BJ (cell line): Measurements from ENCODE around the gene ALG2. TPM values are rescaled to one million over a fixed set of nuclear protein-coding genes. Genes with fewer than 3 reads are reported as not detected.

ENCODE experiments used
- CTCF ChIA-PET: fragments of 350-600 bp; formaldehyde crosslinking; extraction: SDS; loops from one replicate; lab custom pipeline; 2021; ENCODE audit warnings: antibody characterized with exemption, inconsistent platforms; lab: Yijun Ruan, JAX
- POLR2A ChIA-PET: fragments of 300-600 bp; sonication (Branson Sonifier 250); formaldehyde crosslinking; extraction: SDS; loops from one replicate; lab custom pipeline; 2021; ENCODE audit warnings: antibody characterized with exemption; lab: Charles Lee
- DNase-seq: peaks from one replicate; pipeline ENCODE4 v3.0.0-alpha.2; 2011; ENCODE audit warnings: low read depth
- H3K27me3 ChIP-seq: 2 replicates; pipeline ENCODE4 v1.6.0; 2011; ENCODE audit warnings: low read length; ENCODE audit not compliant: control insufficient read depth, insufficient read depth
- H3K36me3 ChIP-seq: 2 replicates; pipeline ENCODE4 v1.5.1; 2011; ENCODE audit warnings: low read length; ENCODE audit not compliant: control insufficient read depth, insufficient read depth
- H3K4me3 ChIP-seq: 2 replicates; pipeline ENCODE4 v1.5.1; 2011; ENCODE audit warnings: low read depth, mild to moderate bottlenecking, control low read depth, low read length
- polyA minus RNA-seq: library from RNA; depleted of rRNA, polyadenylated mRNA; stranded (reverse); fragments of >200 nt; gene quantifications from 2 replicates; pipeline ENCODE4 v1.2.3, GENCODE V29; 2011; rRNA and poly(A)+ RNA removed
- polyA plus RNA-seq: library from polyadenylated mRNA; depleted of rRNA; stranded (reverse); fragments of >200 nt; gene quantifications from 2 replicates; pipeline ENCODE4 v1.2.3, GENCODE V29; 2011; rRNA removed
- TF ChIP-seq, protein P1 (sequence below): IDR thresholded peaks from 2 replicates; pipeline ENCODE4 v1.5.1; 2011; ENCODE audit warnings: low read depth, mild to moderate bottlenecking, control low read depth, inconsistent platforms, low read length, moderate library complexity; ENCODE audit not compliant: insufficient read depth

Gene ALG2, protein sequence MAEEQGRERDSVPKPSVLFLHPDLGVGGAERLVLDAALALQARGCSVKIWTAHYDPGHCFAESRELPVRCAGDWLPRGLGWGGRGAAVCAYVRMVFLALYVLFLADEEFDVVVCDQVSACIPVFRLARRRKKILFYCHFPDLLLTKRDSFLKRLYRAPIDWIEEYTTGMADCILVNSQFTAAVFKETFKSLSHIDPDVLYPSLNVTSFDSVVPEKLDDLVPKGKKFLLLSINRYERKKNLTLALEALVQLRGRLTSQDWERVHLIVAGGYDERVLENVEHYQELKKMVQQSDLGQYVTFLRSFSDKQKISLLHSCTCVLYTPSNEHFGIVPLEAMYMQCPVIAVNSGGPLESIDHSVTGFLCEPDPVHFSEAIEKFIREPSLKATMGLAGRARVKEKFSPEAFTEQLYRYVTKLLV
- polyA plus RNA-seq (47.6 and 64.7 TPM in 2 replicates), polyA minus RNA-seq (20.1 and 24.7 TPM in 2 replicates)

DNA sequence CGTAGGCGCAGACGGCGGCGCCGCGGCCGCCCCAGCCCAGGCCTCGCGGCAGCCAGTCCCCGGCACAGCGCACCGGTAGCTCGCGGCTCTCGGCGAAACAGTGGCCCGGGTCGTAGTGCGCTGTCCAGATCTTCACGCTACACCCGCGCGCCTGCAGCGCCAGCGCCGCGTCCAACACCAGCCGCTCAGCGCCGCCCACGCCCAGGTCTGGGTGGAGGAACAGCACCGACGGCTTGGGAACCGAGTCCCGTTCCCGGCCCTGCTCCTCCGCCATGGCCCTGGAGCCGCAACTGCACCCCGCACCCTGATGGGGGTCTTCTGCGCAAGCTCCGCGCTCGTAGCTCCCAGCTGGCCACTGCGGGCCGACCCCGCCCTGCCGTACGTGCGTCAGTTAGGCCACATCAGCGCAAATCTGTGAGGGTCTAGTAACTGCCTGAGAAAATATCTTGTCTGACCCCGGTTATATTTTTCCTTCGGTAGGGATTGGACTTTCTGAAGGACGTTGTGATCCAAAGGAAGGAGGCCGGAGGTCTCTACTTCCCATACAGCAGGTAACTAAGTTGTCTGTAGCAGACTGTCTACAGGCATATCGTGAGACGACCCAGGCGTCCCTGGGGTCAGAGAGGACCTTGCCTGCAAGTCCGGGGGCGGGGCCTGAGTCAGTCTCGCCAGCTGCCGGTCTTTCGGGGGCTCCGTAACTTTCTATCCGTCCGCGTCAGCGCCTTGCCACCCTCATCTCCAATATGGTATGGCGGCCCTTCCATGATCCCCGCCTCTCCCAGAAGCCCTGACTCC lies at the start of gene ALG2, which contains the start of gene SEC61B:
Gene ALG2, minus strand, starts transcription at position 322 of the 795 bp plus-strand sequence. Its CDS starts 48 bp downstream, at position 274.
Gene SEC61B, plus strand, starts transcription at position 662 of the 795 bp plus-strand sequence. Its CDS starts 82 bp downstream, at position 744.
- POLR2A ChIA-PET: interaction anchor here (0.6 kb wide), 3 partner anchors 11 to 263 kb away, joined by 3 to 4 read pairs (median 3); no protein-coding TSS in a partner anchor
- TF ChIP-seq, protein P1, sequence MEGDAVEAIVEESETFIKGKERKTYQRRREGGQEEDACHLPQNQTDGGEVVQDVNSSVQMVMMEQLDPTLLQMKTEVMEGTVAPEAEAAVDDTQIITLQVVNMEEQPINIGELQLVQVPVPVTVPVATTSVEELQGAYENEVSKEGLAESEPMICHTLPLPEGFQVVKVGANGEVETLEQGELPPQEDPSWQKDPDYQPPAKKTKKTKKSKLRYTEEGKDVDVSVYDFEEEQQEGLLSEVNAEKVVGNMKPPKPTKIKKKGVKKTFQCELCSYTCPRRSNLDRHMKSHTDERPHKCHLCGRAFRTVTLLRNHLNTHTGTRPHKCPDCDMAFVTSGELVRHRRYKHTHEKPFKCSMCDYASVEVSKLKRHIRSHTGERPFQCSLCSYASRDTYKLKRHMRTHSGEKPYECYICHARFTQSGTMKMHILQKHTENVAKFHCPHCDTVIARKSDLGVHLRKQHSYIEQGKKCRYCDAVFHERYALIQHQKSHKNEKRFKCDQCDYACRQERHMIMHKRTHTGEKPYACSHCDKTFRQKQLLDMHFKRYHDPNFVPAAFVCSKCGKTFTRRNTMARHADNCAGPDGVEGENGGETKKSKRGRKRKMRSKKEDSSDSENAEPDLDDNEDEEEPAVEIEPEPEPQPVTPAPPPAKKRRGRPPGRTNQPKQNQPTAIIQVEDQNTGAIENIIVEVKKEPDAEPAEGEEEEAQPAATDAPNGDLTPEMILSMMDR: no peak
- Histone ChIP-seq H3K27me3 (no peaks in the 10 kb centered on the region), H3K36me3 (no peaks in the 10 kb centered on the region), H3K4me3 (peak within 1 kb of the TSS; percentile 88)
- CTCF ChIA-PET: interaction anchor here (0.5 to 2.1 kb wide), 5 partner anchors 9 to 995 kb away, joined by 3 to 7 read pairs (median 4); no protein-coding TSS in a partner anchor
- peak; percentile 81 for DNase-seq

- CTCF ChIA-PET: interaction anchor here (0.6 kb wide), 1 partner anchor 18 kb away, joined by 3 read pairs; no protein-coding TSS in a partner anchor
- no peaks in the 10 kb centered on the region for H3K36me3 ChIP-seq
- H3K4me3 ChIP-seq: no peak overlapping the region
- DNase-seq: no peak
- POLR2A ChIA-PET: no interaction called here
- no peaks in the 10 kb centered on the region for H3K27me3 ChIP-seq
- TF ChIP-seq, protein P1: no peak
Measured at GRCh38 chr9:99270491-99270890, 48.7 kb upstream of the ALG2 start.

GRCh38 chr9:99269416-99269815 lies 47.7 kb upstream of the ALG2 start:
- peak; percentile 96 for DNase-seq
- Histone ChIP-seq H3K36me3 (no peaks in the 10 kb centered on the region), H3K27me3 (no peaks in the 10 kb centered on the region), H3K4me3 (no peak overlapping the region)
- ChIA-PET CTCF (interaction anchor here (0.7 to 1.4 kb wide), 4 partner anchors 10 to 167 kb away, joined by 3 read pairs; no protein-coding TSS in a partner anchor), POLR2A (no interaction called here)
- TF ChIP-seq, protein P1: no peak

DNA sequence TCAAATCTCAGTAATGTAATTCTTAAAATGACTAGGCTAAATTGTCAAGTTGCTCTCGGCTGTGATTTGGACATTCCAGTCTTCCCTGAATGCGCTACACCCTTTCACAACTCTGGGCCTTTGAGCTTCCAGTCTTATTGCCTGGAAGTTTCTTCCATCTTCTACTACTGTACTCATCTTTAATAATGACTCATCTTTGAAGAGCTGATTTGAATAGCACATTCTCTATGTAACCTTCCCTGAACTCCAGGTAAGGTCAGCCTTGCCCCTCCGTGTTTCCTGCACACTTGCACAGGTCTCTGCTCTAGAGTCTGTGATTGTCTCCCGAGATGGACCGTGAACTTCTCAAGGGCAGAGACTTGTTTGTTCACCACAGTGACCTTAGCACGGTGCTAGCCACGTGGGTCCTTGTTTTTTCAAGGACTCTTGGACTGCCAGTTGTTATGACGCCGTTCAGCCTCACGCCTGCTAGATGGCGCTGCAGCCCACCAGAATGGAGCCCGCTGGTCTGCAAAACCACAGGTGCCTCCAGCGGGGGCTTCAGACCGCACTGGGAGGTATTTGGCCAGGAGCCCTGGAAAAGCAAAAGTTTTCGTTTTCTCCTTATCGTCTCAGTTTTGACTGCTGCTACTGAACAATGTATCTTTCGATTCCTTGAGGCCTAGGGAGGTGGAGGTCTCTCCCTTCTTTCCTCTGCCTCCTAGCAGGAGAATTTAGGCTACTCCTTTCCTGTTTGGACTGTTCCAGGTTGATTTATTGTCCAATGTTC lies 44.7 kb upstream of the ALG2 start:
- ChIA-PET POLR2A (no interaction called here), CTCF (interaction anchor here (0.6 to 1.7 kb wide), 14 partner anchors 9 to 951 kb away, joined by 3 to 8 read pairs (median 3); partner anchors contain the start of gene NR4A3)
- Histone ChIP-seq H3K36me3 (no peaks in the 10 kb centered on the region), H3K4me3 (no peak overlapping the region), H3K27me3 (no peaks in the 10 kb centered on the region)
- DNase-seq: no peak
- TF ChIP-seq, protein P1: peak; percentile 94
